Activated B cell treated with CpG ODN at 0.5 μM for 24 hours (primary cell): Measurements from ENCODE around the gene CCDC15. TPM values are rescaled to one million over a fixed set of nuclear protein-coding genes. Genes with fewer than 3 reads are reported as not detected.
"Not testable (repeated sequence)": the region's sequence is repeated elsewhere in the genome, so short reads cannot be mapped to it uniquely, and the experiment has no call there.

Source experiments
- ATAC-seq: fragments of 200-7000 bp; cut with Tn5 transposase; one replicate; pipeline ENCODE4 v1.10.0; 2021; ENCODE audit warnings: low read depth, mild to moderate bottlenecking, moderate library complexity
- CTCF ChIA-PET: fragments of 350-600 bp; sonication (Branson Sonifier 250); formaldehyde crosslinking; loops from one replicate; lab custom pipeline; 2021; ENCODE audit warnings: antibody characterized with exemption; lab: Charles Lee
- POLR2A ChIA-PET: fragments of 350-600 bp; sonication (Branson Sonifier 250); formaldehyde crosslinking; loops from one replicate; lab custom pipeline; 2021; ENCODE audit warnings: antibody characterized with exemption; lab: Charles Lee
- DNase-seq: peaks from one replicate; pipeline ENCODE4 v3.0.0; 2022
- H3K27ac Mint-ChIP-seq: one replicate; pipeline ENCODE4 v1.8.0; 2020; ENCODE audit warnings: mixed read lengths
- H3K27me3 Mint-ChIP-seq: one replicate; pipeline ENCODE4 v1.8.0; 2021; ENCODE audit warnings: mixed read lengths
- H3K36me3 Mint-ChIP-seq: one replicate; pipeline ENCODE4 v1.8.0; 2021; ENCODE audit warnings: low read depth, mixed read lengths
- H3K4me1 Mint-ChIP-seq: one replicate; pipeline ENCODE4 v1.8.0; 2021; ENCODE audit warnings: mixed read lengths
- H3K4me3 Mint-ChIP-seq: one replicate; pipeline ENCODE4 v1.8.0; 2020; ENCODE audit warnings: mild to moderate bottlenecking, mixed read lengths
- H3K9me3 Mint-ChIP-seq: one replicate; pipeline ENCODE4 v1.8.0; 2020; ENCODE audit warnings: mixed read lengths
- intact Hi-C: fragments of 100-400 bp; cut with micrococcal nuclease; formaldehyde crosslinking; loops from one replicate; pipeline ENCODE4 v1.15.1; 2024
- total RNA-seq: library from RNA; stranded (reverse); gene quantifications from 2 replicates; pipeline ENCODE4 v1.2.3, GENCODE V29; 2022
- TF ChIP-seq, protein P1 (sequence below): fragments of 200-600 bp; IDR thresholded peaks from one replicate; pipeline ENCODE4 v1.8.0; 2022; ENCODE audit warnings: antibody characterized with exemption, mild to moderate bottlenecking

The CCDC15 gene
- total RNA-seq, 1 donor from 2014 or later = 0.71 TPM

DNA sequence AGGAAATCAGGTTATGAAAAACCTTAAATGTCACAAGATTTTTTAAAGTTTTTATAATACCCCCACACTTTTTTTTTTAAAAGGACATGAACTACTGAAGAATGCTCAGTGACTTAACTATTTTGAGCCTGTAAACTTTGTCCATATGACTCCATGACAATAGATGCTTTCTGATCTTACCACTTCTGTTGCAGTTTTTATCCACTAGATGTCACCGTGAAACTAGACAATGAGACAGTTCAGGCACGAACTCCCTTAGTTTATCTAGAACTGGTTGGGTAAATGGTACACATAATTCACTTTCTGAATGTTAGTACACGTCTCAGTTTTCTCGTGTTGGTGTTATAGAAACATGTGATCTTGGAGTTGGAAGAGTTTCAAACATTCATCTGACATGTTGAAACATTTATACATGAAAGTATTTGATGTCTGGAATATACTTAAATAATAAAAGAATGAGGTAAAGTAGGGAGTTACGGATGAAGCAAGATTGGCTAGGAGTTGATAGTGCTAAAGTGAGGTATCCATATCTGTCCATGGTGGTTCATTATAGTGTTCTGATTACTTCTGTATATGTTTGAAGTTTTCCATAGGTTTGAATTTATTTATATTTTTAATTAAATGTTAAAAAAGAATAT is 8.1 kb downstream of the CCDC15 start:
- intact Hi-C loops = loop anchor here (1.0 kb wide), 7 partner anchors 127 to 912 kb away; no protein-coding TSS in a partner anchor
- CTCF ChIA-PET = interaction anchor here (1.5 to 5.6 kb wide), 2 partner anchors 162 to 180 kb away, joined by 6 to 56 read pairs; no protein-coding TSS in a partner anchor
- H3K27ac Mint-ChIP-seq = no peak overlapping the region
- no peaks in the 10 kb centered on the region for H3K4me1 Mint-ChIP-seq
- peak; percentile 82 for ATAC-seq
- H3K9me3 Mint-ChIP-seq = no peaks in the 10 kb centered on the region
- H3K4me3 Mint-ChIP-seq = no peak overlapping the region
- H3K27me3 Mint-ChIP-seq = no peaks in the 10 kb centered on the region
- POLR2A ChIA-PET = no interaction called here
- no peak for DNase-seq
- TF ChIP-seq, protein P1, sequence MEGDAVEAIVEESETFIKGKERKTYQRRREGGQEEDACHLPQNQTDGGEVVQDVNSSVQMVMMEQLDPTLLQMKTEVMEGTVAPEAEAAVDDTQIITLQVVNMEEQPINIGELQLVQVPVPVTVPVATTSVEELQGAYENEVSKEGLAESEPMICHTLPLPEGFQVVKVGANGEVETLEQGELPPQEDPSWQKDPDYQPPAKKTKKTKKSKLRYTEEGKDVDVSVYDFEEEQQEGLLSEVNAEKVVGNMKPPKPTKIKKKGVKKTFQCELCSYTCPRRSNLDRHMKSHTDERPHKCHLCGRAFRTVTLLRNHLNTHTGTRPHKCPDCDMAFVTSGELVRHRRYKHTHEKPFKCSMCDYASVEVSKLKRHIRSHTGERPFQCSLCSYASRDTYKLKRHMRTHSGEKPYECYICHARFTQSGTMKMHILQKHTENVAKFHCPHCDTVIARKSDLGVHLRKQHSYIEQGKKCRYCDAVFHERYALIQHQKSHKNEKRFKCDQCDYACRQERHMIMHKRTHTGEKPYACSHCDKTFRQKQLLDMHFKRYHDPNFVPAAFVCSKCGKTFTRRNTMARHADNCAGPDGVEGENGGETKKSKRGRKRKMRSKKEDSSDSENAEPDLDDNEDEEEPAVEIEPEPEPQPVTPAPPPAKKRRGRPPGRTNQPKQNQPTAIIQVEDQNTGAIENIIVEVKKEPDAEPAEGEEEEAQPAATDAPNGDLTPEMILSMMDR = no peak
- H3K36me3 Mint-ChIP-seq = no peaks in the 10 kb centered on the region

DNA sequence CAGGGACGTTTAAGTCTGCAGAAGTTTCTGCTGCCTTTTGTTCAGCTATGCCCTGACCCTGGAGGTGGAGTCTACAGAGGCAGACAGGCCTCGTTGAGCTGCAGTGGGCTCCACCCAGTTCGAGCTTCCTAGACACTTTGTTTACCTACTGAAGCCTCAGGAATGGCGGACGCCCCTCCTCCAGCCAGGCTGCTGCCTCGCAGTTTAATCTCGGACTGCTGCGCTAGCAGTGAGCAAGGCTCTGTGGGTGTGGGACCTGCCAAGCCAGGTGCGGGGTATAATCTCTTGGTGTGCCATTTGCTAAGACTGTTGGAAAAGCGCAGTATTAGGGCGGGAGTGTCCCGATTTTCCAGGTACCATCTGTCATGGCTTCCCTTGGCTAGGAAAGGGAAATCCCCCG is 14.2 kb downstream of the CCDC15 start:
- H3K4me1 Mint-ChIP-seq, POLR2A ChIA-PET, H3K27me3 Mint-ChIP-seq, intact Hi-C loops, ATAC-seq, DNase-seq, H3K4me3 Mint-ChIP-seq, H3K36me3 Mint-ChIP-seq, H3K9me3 Mint-ChIP-seq, H3K27ac Mint-ChIP-seq: not testable (repeated sequence)
- CTCF ChIA-PET = interaction anchor here (1.3 to 4.2 kb wide), 2 partner anchors 123 to 174 kb away, joined by 3 to 27 read pairs; no protein-coding TSS in a partner anchor

DNA sequence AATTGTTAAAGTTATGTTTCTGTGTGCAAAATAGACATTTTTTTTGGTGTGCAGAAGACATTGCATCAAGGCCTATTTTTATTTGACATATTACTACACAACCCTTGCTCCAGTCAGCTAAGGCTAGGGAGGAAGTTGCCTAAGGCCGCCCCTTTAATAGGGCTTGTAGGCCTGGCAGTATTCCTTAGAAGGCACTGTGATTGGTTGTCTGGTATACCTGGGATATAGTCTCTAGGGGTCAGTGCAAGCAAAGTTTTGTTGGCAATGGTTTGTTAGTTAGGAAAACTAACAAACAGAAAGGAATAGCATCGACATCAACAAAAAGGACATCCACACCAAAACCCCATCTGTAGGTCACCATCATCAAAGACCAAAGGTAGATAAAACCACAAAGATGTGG is 16.9 kb downstream of the CCDC15 start:
- ATAC-seq (no peak), DNase-seq (no peak)
- Mint-ChIP-seq H3K4me1 (no peaks in the 10 kb centered on the region), H3K27me3 (no peaks in the 10 kb centered on the region), H3K27ac (no peak overlapping the region), H3K4me3 (no peak overlapping the region), H3K36me3 (no peaks in the 10 kb centered on the region), H3K9me3 (no peaks in the 10 kb centered on the region)
- ChIA-PET CTCF (interaction anchor here (0.6 to 4.2 kb wide), 3 partner anchors 107 to 171 kb away, joined by 3 to 27 read pairs (median 3); no protein-coding TSS in a partner anchor), POLR2A (no interaction called here)
- TF ChIP-seq, protein P1 = no peak
- intact Hi-C loops = no loop called here

DNA sequence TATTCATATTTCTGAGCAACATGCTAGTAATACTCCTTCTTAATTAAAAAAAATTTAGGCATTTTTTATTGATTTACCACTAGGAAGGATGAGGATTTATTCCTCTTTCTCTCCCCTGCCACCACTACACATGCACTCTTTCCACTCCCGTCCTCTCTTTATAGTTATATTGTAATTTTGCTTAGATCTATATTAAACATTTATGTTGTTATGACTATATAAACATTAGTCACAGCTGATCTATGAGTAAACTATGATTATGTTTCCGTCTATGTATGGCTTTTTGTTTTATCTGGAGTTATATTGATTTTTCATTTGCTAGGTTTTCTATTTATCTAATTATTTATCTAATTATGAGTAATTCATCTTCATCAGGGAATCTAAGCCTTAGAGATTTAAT is 17.8 kb downstream of the CCDC15 start:
- no peak for DNase-seq
- POLR2A ChIA-PET = no interaction called here
- Mint-ChIP-seq H3K4me1 (no peaks in the 10 kb centered on the region), H3K27ac (no peak overlapping the region), H3K4me3 (no peak overlapping the region), H3K9me3 (no peaks in the 10 kb centered on the region), H3K36me3 (no peaks in the 10 kb centered on the region), H3K27me3 (no peaks in the 10 kb centered on the region)
- intact Hi-C loops = no loop called here
- no peak for ATAC-seq
- TF ChIP-seq, protein P1 = no peak
- CTCF ChIA-PET = interaction anchor here (1.0 to 4.2 kb wide), 2 partner anchors 106 to 170 kb away, joined by 3 to 27 read pairs; no protein-coding TSS in a partner anchor

DNA sequence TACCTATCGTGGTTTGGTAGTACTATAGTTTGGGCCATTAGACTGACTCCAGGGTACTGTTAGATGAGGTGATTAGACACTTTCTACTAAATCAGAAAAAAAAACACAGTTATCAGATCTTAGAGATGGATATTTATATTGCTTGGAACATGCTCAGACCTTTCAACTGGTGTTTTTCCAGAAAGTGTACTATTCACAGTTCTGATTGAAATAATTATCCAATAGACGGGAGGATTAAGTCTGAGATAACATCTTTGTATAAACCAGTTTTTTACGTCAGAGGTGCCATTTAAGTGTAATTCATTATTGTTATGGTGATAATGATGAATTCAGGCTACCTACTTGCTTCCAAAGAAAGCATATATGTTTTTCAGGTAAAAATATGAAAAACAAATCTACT is 22.5 kb downstream of the CCDC15 start:
- no peak overlapping the region for H3K27ac Mint-ChIP-seq
- H3K4me1 Mint-ChIP-seq = no peaks in the 10 kb centered on the region
- POLR2A ChIA-PET = no interaction called here
- DNase-seq (no peak), ATAC-seq (no peak)
- CTCF ChIA-PET = no interaction called here
- no peak overlapping the region for H3K4me3 Mint-ChIP-seq
- no peaks in the 10 kb centered on the region for H3K27me3 Mint-ChIP-seq
- intact Hi-C loops = no loop called here
- TF ChIP-seq, protein P1 = no peak
- peaks cover 27% of the 10 kb centered on the region for H3K9me3 Mint-ChIP-seq
- peaks cover 19% of the 10 kb centered on the region for H3K36me3 Mint-ChIP-seq
